Embryonic facial prominence (tissue), 1 donor: ENCODE results near the gene NUB1.

Experiments used
- DNase-seq: peaks from one replicate; pipeline ENCODE4 v3.0.0-alpha.2; 2016; ENCODE audit errors: extremely low spot score

NUB1 gene

GRCh38 chr7:151345576-151346469 lies 4.2 kb downstream of the NUB1 start:
- no peak for DNase-seq

- DNase-seq = no peak
Measured at GRCh38 chr7:151346470-151346769, 4.8 kb downstream of the NUB1 start.

DNA sequence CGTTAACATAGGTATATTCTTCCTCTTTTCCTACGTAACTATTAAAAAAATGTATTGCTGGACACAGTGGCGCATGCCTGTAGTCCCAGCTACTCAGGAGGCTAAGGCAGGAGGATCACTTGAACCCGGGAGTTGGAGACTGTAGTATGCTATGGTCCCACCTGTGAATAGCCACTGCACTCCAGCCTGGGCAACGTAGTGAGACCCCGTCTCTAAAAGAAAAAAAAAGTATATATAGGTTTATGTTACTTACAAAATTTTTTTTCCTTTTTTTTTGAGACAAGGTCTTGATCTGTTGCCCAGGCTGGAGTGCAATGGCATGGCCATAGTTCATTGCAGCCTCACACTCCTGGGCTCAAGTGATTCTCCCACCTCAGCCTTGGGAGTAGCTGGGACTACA lies 5.6 kb downstream of the NUB1 start:
- no peak for DNase-seq

DNA sequence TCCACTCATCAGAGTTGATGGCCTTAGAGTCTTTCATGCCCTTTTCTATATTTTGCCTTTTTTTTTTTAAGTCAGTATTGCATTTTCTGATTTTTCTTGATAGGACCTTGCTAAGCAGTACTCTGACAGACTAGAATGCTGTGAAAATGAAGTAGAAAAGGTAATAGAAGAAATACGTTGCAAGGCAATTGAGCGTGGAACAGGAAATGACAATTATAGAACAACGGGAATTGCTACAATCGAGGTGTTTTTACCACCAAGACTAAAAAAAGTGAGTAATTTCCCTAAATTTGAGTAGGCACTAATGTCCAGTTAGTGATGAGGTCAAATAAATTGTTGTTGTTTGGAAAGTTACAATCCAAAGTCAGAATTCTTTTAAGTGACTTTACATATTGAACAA lies 7.4 kb downstream of the NUB1 start:
- no peak for DNase-seq

DNA sequence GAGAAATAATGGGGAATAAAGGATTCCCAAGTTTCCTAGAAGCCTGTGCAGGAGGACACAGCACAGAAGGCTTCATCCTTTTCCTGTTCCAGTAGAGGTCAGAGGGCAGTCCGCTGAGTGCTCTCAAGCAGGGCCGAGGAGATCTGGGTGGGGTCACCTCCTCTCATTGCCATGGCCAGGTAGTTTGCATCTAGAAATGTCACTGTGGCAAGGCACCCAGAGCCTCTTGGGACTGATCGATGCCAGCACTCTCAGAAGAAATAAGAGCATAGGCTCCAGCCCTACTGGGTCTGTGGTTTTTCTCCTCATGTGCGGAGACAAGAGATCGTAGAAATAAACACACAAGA lies 7.9 kb downstream of the NUB1 start:
- DNase-seq = no peak

GRCh38 chr7:151351027-151351426 lies 9.4 kb downstream of the NUB1 start:
- DNase-seq = no peak

DNA sequence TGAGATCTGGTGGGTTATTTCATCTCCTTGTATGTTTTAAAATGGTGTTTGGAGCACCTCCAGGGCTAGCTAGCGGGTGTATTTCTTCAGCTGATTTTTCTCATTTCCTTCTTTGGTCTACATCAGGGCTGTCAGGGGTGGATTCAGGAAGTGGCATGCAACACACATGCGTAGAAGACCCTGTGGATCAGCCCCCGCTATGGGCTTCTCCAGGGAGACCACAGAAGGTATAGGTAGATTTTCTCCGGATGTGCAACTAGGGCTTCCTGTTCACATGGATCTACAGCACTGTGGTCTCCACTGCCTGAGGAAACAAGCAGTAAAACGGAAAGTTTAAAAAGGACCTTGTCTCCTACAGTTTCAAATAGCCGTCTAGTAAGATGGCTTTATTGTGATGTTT lies 10.4 kb downstream of the NUB1 start:
- no peak for DNase-seq

DNA sequence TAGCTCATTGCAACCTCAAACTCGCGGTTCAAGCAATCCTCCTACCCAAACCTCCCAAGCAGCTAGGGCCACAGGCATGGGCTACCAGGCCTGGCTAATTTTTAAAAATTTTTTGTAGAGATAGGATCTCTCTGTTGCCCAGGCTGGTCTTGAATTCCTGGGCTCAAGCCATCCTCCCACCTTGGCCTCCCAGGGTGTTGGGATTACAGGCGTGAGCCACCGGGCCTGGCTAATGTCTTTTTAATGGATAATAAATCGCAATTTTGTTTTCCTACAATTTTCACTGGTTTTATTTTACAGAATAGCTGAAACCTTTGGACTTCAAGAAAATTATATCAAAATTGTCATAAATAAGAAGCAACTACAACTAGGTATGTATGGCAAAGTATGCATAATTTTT lies 10.9 kb downstream of the NUB1 start:
- DNase-seq = no peak

DNA sequence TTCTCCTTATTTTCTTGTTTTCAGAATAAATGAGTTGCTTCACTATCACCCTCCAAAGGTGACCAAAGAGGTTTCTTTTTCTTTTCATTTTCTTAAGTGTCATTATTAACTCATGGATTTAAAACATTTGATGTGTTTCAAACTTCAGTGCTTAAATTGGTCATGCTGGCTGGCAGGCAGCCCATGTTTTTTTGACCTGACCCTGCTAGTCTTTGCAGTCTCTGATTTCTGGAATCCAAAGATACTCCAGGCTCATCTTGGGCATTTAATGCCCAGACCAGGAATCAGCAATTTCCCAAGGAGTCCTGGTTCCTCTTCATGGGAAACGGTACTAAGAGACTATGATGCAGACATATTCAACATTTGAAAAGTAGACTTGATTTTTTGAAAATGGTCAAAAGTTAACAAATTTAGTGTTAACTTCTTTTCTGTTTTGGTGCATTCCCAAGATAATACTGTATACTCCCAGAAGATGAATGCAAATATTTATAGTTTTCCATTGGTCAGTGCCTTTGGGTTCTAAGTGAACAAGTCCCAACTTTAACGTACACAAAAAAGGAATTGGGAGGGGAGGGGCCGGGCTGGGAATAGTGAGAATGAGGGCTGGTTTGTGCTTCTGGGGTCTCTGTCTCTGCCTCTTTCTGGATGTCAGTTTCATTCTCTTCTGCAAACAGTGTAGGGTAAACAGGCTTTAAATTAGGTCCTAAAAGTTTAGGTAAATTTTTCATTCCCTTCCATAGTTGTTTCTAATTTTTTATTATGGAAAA lies 19.8 kb downstream of the NUB1 start:
- DNase-seq = no peak

DNA sequence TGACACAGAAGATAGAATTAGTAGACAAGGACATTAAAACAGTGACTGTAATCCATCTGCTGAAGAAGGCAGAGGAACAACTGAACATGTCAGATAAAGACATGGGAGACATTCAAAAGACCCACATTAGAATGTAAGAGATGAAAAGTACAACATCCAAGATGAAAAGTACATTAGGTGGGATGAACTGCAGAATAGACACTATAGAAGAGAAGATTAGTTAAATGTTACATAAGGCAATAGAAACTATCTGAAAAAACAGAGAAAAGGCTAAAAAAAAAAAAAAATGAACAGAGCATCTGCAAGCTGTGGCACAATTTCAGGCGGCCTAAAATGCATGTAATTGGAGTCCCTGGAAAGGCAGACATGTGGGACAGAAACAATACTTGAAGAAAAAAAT lies 21.6 kb downstream of the NUB1 start:
- no peak for DNase-seq

- no peak for DNase-seq
Measured at GRCh38 chr7:151366166-151366879, 24.7 kb downstream of the NUB1 start.

DNA sequence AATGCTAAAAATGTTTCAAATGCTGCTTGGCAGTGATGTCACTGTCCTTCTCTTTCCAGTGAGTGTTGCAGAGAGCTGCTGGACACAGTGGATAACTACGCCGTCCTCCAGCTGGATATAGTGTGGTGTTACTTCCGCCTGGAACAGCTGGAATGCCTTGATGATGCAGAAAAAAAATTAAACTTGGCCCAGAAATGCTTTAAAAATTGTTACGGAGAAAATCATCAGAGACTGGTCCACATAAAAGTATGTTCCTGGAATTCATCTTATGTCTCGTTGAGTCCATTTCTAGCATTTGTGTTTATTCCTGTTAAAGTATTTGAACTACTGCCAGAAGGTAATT lies 25.2 kb downstream of the NUB1 start:
- no peak for DNase-seq

GRCh38 chr7:151367284-151367683 lies 25.7 kb downstream of the NUB1 start:
- DNase-seq = no peak

GRCh38 chr7:151368136-151368571 lies 26.5 kb downstream of the NUB1 start:
- no peak for DNase-seq

GRCh38 chr7:151371266-151371665 lies 29.7 kb downstream of the NUB1 start:
- DNase-seq = no peak

GRCh38 chr7:151372612-151373265 lies 31.1 kb downstream of the NUB1 start:
- no peak for DNase-seq

DNA sequence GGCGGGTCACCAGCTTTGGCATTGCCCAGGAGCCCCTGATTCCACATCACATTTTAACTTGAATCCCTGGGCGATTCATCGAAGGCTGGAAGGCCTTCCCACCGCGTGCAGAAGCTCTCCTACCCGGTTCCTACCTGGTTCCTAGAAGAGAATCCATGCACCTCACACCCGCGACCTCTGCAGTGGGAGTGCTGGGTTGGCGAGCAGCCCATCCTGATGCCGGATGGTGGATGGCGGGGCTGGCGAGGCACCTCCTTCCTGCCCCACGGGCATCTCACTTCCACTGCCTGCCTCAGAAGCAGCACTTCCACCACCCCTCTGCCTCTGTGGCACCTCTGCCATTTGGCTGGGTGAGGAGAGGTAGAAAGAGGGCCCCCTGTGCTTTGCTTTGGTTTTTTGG lies 32.0 kb downstream of the NUB1 start:
- no peak for DNase-seq

GRCh38 chr7:151374139-151374538 lies 32.5 kb downstream of the NUB1 start:
- no peak for DNase-seq

DNA sequence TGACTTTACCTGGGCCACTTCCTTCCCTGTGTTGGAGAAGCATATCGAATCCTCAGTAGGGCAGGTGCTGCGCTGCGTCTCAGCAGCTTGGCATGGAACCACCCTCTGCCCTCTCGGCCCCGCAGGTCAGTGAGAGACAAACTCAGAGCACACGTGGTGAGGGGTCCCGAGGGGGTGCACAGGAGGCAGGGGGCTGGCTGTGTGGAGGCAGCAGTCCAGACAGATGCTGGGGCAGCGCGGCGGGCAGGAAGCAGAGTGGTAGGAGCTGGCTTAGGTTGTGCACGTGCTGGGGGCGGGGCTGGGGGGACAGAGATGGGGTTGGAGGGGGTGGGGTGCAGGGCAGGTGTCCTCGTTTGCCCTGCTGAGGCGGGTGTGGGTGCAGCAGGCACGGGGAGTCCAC lies 33.1 kb downstream of the NUB1 start:
- no peak for DNase-seq

GRCh38 chr7:151375530-151376217 lies 34.1 kb downstream of the NUB1 start:
- DNase-seq = no peak

DNA sequence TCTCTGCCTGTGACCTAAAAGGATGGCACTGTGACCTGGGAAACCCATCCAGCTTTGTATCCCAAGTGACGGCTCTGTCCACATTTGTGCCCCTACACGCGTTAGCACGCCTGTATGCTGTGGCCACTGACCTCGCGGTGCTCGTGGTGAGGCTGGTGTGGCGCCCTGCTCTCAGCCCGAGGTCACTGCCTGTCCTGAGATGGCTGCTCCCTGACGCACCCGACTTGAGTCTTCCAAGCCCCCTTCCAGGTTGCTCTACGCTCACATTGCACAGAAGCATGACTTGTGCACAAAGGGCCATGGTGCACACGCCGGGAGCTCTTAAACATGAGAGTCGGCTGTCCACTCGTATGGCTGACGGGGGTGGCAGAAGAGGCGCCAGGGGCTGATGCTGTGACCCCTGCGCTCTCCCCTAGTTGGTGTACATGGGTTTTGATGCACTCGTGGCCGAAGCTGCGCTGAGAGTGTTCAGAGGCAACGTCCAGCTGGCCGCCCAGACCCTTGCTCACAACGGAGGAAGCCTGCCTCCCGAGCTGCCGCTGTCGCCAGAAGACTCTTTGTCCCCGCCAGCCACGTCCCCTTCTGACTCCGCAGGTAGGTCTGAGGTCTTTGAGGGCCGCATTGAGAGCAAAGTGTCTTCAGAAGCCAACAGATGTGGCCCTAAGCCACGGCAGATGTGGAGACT lies 34.7 kb downstream of the NUB1 start:
- no peak for DNase-seq
